ENCODE results near the gene LPAR5. TPM values are rescaled to one million over a fixed set of nuclear protein-coding genes. Genes with fewer than 3 reads are reported as not detected.

Gene LPAR5
- total and polyA plus RNA-seq, 2 of the 13 experiments (the other 11 are each of a cell fraction or from before 2014, with no cell fraction given), result 0.09 to 0.32 TPM

GRCh38 chr12:6667559-6668210 lies 31.9 kb upstream of the LPAR5 start (continued):
- no peak for TF ChIP-seq ZNF441 (CRISPR knock-in tag; IDR thresholded peaks at IDR 0.05; ENCODE audit: borderline replicate concordance)
- no peak for TF ChIP-seq ZFAT (CRISPR knock-in tag; conservative IDR thresholded peaks at IDR 0.05)
- TF ChIP-seq AGO2 (optimal IDR thresholded peaks at IDR 0.05; ENCODE audit: low read depth, low read length), result peak; percentile 37
- no peak for TF ChIP-seq ARNT (IDR thresholded peaks at IDR 0.05)
- no peak for TF ChIP-seq ZNF569 (CRISPR knock-in tag; IDR thresholded peaks at IDR 0.05; ENCODE audit: borderline replicate concordance)
- TF ChIP-seq ZNF33B (CRISPR knock-in tag; IDR thresholded peaks at IDR 0.05), result no peak
- TF ChIP-seq PRDM15 (CRISPR knock-in tag; IDR thresholded peaks at IDR 0.05), result no peak
- no peak for TF ChIP-seq NFRKB (IDR thresholded peaks at IDR 0.05)
- TF ChIP-seq BRCA1 (CRISPR knock-in tag; IDR thresholded peaks at IDR 0.05), result no peak
- no peak for TF ChIP-seq ZNF576 (CRISPR knock-in tag; IDR thresholded peaks at IDR 0.05)

Data from HepG2 (cell line).